WI38 (cell line): Measurements from ENCODE around the gene COL1A1.

Experiments
- H3K4me3 ChIP-seq: 2 replicates; pipeline ENCODE4 v1.5.1; 2011; ENCODE audit warnings: low read depth, mild to moderate bottlenecking, control low read depth, low read length
- CTCF ChIP-seq: IDR thresholded peaks from 2 replicates; pipeline ENCODE4 v1.5.1; 2012; ENCODE audit warnings: low read depth, mild to moderate bottlenecking, control low read depth, low read length

The COL1A1 gene

GRCh38 chr17:50213026-50214022, 11.9 kb upstream of the COL1A1 start:
- TF ChIP-seq CTCF: no peak
- H3K4me3 ChIP-seq: no peak overlapping the region

- H3K4me3 ChIP-seq: no peak overlapping the region
- TF ChIP-seq CTCF: no peak
Measured at GRCh38 chr17:50212121-50212843, 10.9 kb upstream of the COL1A1 start.

GRCh38 chr17:50211249-50212120, 10.1 kb upstream of the COL1A1 start:
- no peak for TF ChIP-seq CTCF
- H3K4me3 ChIP-seq: peak overlapping the region; percentile 46

- H3K4me3 ChIP-seq: peak overlapping the region; percentile 56
- TF ChIP-seq CTCF: no peak
Measured at GRCh38 chr17:50210240-50211225, 9.1 kb upstream of the COL1A1 start.

- no peak for TF ChIP-seq CTCF
Measured at GRCh38 chr17:50209472-50210239, 8.2 kb upstream of the COL1A1 start.

GRCh38 chr17:50209133-50209471, 7.7 kb upstream of the COL1A1 start:
- no peak overlapping the region for H3K4me3 ChIP-seq
- TF ChIP-seq CTCF: no peak

More at GRCh38 chr17:50209472-50210239, 8.2 kb upstream of the COL1A1 start:
- peak overlapping the region; percentile 56 for H3K4me3 ChIP-seq
